ENCODE data around the gene CCDC134. TPM values are rescaled to one million over a fixed set of nuclear protein-coding genes. Genes with fewer than 3 reads are reported as not detected.

The CCDC134 gene
- total RNA-seq = 1 to 10 TPM; 6.5 to 9.6 (median 8.2) TPM

DNA sequence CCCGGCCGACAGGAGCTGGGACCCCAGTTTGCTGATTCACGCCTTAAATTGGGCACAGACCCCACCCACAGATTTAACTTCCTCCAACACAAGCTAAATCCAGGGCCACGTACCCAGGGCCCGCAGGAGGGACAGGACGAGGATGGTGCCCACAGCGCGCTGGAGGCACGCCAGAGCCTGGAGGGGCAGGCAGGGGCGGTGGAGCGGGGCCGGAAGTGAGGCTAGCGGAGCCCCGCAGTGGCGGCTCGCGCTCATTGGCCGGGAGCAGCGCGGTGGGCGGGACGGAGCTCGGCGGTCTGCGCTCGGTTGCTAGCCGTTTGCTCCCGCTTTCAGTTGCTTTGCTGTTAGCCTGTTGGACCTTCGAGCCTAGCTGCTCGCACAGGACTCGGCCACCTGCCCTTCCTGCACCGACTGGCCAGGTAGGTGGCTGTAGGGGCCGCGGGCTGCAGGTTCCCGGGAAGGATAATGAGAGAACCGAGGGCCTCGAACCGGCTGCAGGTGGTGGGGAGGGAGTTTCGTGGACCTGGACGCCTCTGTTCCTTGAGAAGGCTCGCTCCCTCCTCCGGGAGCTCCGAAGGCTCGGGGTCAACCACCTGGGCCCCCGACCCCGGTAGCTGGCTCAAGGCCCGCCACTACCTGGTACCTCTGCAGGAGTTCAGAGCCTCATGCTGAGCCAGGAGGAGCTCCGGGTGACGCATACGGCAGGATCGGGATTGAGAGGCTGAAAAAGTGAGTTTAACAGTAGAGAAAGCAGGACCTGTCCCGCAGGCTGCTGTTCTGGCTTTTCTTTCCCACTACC is at the start of gene CCDC134:
TSS of gene CCDC134 (plus strand) at position 332 of the 799 bp plus-strand sequence. CDS start 8,212 bp downstream, outside the sequence.
- WGBS, 2 donors = 0 to 1% methylated on average over 48 to 51 of the region's 52 CpGs
- Histone ChIP-seq H3K4me3 (peak within 1 kb of the TSS; percentile 64 to 89 (median 77)), H3K4me1 (peaks cover 0 to 26% (median 12%) of the 10 kb centered on the region in 4 donors), H3K27ac (peak within 1 kb of the TSS; percentile 85 to 92 (median 88)), H3K36me3 (no peaks in the 10 kb centered on the region), H3K9me3 (no peaks in the 10 kb centered on the region), H3K27me3 (no peaks in the 10 kb centered on the region)
- TF ChIP-seq, protein P1, sequence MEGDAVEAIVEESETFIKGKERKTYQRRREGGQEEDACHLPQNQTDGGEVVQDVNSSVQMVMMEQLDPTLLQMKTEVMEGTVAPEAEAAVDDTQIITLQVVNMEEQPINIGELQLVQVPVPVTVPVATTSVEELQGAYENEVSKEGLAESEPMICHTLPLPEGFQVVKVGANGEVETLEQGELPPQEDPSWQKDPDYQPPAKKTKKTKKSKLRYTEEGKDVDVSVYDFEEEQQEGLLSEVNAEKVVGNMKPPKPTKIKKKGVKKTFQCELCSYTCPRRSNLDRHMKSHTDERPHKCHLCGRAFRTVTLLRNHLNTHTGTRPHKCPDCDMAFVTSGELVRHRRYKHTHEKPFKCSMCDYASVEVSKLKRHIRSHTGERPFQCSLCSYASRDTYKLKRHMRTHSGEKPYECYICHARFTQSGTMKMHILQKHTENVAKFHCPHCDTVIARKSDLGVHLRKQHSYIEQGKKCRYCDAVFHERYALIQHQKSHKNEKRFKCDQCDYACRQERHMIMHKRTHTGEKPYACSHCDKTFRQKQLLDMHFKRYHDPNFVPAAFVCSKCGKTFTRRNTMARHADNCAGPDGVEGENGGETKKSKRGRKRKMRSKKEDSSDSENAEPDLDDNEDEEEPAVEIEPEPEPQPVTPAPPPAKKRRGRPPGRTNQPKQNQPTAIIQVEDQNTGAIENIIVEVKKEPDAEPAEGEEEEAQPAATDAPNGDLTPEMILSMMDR (IDR thresholded peaks at IDR 0.05) = peak in 2 of 5 experiments; percentile 1 to 21
- TF ChIP-seq POLR2A (IDR thresholded peaks at IDR 0.05) (peak; percentile 54 to 75), EP300 (IDR thresholded peaks at IDR 0.05) (peak; percentile 36 to 94)
- peak; percentile 81 for DNase-seq (ENCODE audit: low spot score in 2 of 2)

DNA sequence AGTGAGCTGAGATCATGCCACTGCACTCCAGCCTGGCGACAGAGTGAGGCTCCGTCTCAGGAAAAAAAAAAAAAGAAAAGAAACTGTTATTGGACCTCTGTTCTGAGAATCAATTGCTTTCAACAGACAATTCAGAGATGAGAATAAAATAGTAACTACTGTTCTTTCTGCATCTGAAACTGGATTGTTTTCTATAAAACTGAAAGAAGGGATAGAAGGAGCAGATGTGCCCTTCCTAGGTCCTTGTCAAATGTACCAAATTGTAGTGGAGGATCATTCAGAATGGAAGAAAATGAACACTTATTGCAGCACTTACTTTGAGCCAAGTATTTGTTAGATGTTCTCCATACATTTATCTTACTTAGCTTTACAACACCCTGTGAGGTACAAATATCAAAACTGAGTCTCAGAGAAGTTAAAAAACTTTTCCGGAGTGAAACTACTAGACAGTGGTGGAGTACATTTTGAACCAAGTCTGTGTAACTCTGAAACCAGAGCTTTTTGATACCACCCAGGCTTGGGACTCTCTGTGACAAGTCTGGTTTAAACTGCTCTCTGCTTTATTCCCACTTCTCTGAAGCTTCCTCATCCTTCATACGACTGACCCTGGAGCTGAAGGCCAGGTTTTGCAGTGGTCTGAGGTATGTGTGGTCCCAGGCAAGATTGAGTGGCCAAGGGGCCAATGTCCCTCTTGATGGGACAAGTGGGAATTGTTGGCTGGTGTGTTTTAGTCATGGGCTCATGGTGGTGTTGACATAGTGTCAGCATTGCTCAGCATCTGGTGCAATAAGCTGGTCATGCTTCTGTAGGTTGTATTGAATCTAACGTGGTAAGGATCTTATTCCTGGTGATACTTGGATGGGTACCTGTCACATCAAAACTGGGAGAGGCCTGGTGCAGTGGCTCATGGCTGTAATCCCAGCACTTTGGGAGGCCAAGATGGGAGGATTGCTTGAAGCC is 48.2 kb upstream of the CCDC134 start:
- DNase-seq (ENCODE audit: low spot score in 2 of 2) = no peak

DNA sequence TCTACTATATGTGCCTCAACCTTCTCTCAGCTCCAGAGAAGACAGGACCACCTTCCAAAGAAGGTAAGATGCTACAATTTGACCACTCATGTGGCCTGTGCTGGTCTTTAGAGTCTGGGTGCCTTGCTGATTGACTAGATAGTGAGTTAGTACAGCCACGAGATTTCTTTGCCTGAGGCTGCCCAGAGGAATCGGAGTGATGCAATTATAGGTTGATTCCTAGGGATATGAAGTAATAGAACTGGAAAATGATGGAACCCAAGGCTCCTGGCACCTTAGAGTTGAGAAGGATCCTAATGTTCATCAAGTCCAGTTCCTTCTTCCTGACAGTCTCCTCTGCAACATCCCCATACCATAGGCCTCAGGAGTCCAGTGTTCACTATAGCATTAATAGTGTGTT is 46.5 kb upstream of the CCDC134 start:
- WGBS, 2 donors = 42 to 46% methylated on average over 2 of the region's 2 CpGs
- TF ChIP-seq EP300 (IDR thresholded peaks at IDR 0.05) = no peak
- TF ChIP-seq, protein P1 (IDR thresholded peaks at IDR 0.05) = no peak
- TF ChIP-seq POLR2A (IDR thresholded peaks at IDR 0.05) = no peak
- Histone ChIP-seq H3K36me3 (no peaks in the 10 kb centered on the region), H3K4me3 (no peak overlapping the region), H3K27me3 (no peaks in the 10 kb centered on the region), H3K27ac (no peak overlapping the region), H3K4me1 (no peaks in the 10 kb centered on the region), H3K9me3 (no peaks in the 10 kb centered on the region)
- no peak for DNase-seq (ENCODE audit: low spot score in 2 of 2)

More for the DNA sequence above, 48.2 kb upstream of the CCDC134 start:
- Histone ChIP-seq H3K27me3 (no peaks in the 10 kb centered on the region), H3K4me1 (no peaks in the 10 kb centered on the region), H3K27ac (no peak overlapping the region), H3K4me3 (no peak overlapping the region), H3K9me3 (no peaks in the 10 kb centered on the region), H3K36me3 (no peaks in the 10 kb centered on the region)
- 68 to 78% methylated on average over 5 of the region's 5 CpGs for WGBS, 2 donors
- TF ChIP-seq POLR2A (IDR thresholded peaks at IDR 0.05) = no peak
- TF ChIP-seq EP300 (IDR thresholded peaks at IDR 0.05) = no peak
- TF ChIP-seq, protein P1 (IDR thresholded peaks at IDR 0.05) = no peak

DNA sequence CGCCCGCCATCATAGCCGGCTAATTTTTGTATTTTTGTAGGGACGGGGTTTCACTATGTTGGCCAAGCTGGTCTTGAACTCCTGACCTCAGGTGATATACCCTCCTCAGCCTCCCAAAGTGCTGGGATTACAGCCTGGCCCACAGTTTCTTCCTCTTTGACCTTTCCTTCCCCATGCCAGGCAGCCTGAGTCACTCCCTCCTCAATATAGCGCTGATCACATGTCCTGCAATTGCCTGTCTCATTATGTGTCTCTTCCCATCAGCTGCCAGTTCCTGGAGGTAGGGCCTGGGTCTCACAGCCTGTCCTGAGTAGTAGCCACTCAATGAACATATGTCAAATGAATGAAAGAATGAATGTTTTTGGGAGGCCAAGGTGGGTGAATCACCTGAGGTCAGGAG is 43.0 kb upstream of the CCDC134 start:
- Histone ChIP-seq H3K36me3 (no peaks in the 10 kb centered on the region), H3K4me1 (no peaks in the 10 kb centered on the region), H3K27ac (no peak overlapping the region), H3K9me3 (no peaks in the 10 kb centered on the region), H3K4me3 (no peak overlapping the region), H3K27me3 (no peaks in the 10 kb centered on the region)
- 87 to 93% methylated on average over 5 of the region's 5 CpGs for WGBS, 2 donors
- DNase-seq (ENCODE audit: low spot score in 2 of 2) = no peak
- TF ChIP-seq, protein P1 (IDR thresholded peaks at IDR 0.05) = no peak
- TF ChIP-seq POLR2A (IDR thresholded peaks at IDR 0.05) = no peak
- TF ChIP-seq EP300 (IDR thresholded peaks at IDR 0.05) = no peak

Measured in tibial nerve (tissue), 4 donors.